HCT116 (cell line): ENCODE results near the gene MICAL3. TPM values are rescaled to one million over a fixed set of nuclear protein-coding genes. Genes with fewer than 3 reads are reported as not detected.

Experiments
- ATAC-seq: fragments of 200-7000 bp; cut with Tn5 transposase; 2 replicates; pipeline ENCODE4 v1.9.1; 2020; ENCODE audit warnings: mild to moderate bottlenecking, moderate library complexity
- BruUV-seq: library from RNA; stranded (reverse); fragments of 400-500 nt; replicated peaks from 2 replicates; lab custom pipeline; 2021; lab: Mats Ljungman, UMichigan
- CTCF ChIA-PET: fragments of 300-600 bp; sonication (Branson Sonifier 250); formaldehyde crosslinking; loops from one replicate; lab custom pipeline; 2021; ENCODE audit warnings: antibody characterized with exemption; lab: Charles Lee
- POLR2A ChIA-PET: fragments of 300-600, 350-600 bp; sonication (Branson Sonifier 250); formaldehyde crosslinking; loops from one replicate; lab custom pipeline; 2021; ENCODE audit warnings: antibody characterized with exemption; lab: Charles Lee
- RAD21 ChIA-PET, 2 experiments: fragments of 300-600 bp; sonication (Branson Sonifier 250); formaldehyde crosslinking; loops; one replicate each; lab custom pipeline; 2023; ENCODE audit warnings: low total read pairs in 2 of 2; ENCODE audit not compliant: uncharacterized antibody in 2 of 2, unreplicated experiment in 2 of 2, low non-redundant PET in 1 of 2; lab: Charles Lee
- DNase-seq: peaks from one replicate; pipeline ENCODE4 v3.0.0-alpha.2; 2010; ENCODE audit warnings: low read depth, low spot score
- H2AFZ ChIP-seq: fragments of 200-600 bp; shearing (Covaris generic), sonication (generic); 2 replicates; pipeline ENCODE4 v1.6.1; 2017; ENCODE audit warnings: low read depth, mixed run types, mixed read lengths, antibody characterized with exemption, low read length; ENCODE audit not compliant: poor library complexity, severe bottlenecking
- H3K27ac ChIP-seq: 2 replicates; pipeline ENCODE4 v1.5.1; 2012; ENCODE audit warnings: low read depth, low read length
- H3K27me3 ChIP-seq: fragments of 200-600 bp; sonication (generic); 2 replicates; pipeline ENCODE4 v1.6.1; 2016; ENCODE audit warnings: mixed run types, low read length, mixed read lengths; ENCODE audit not compliant: insufficient read depth
- H3K36me3 ChIP-seq, 2 experiments: fragments of 200-500 bp in 1 of 2; fragments of 200-600 bp in 1 of 2; sonication (Bioruptor generic) in 1 of 2; sonication (generic) in 1 of 2; 2 replicates each; pipeline versions ENCODE4 v1.5.1 to v1.6.1; 2014 to 2016; ENCODE audit warnings: low read length in 2 of 2, inconsistent platforms in 1 of 2, mixed read lengths in 1 of 2, mixed run types in 1 of 2; ENCODE audit not compliant: insufficient read depth in 2 of 2, control insufficient read depth in 1 of 2
- H3K4me1 ChIP-seq, 2 experiments: fragments of 200-600 bp in 1 of 2; sonication (generic) in 1 of 2; 2 replicates each; pipeline versions ENCODE4 v1.5.1 to v1.6.1; 2012 to 2017; ENCODE audit warnings: low read length in 2 of 2, inconsistent platforms in 1 of 2, mild to moderate bottlenecking in 1 of 2, mixed read lengths in 1 of 2, mixed run types in 1 of 2, moderate library complexity in 1 of 2; ENCODE audit not compliant: insufficient read depth in 2 of 2, control insufficient read depth in 1 of 2
- H3K4me2 ChIP-seq: fragments of 200-600 bp; sonication (generic); 2 replicates; pipeline ENCODE4 v1.6.1; 2017; ENCODE audit warnings: mixed run types, low read length, mixed read lengths
- H3K4me3 ChIP-seq, 2 experiments: fragments of 200-600 bp in 1 of 2; sonication (generic) in 1 of 2; replicated peaks in 1 of 2; 2 replicates each; pipeline ENCODE4 v1.5.1; 2011 to 2016; ENCODE audit warnings: low read length in 2 of 2, control low read depth in 1 of 2, low read depth in 1 of 2, mild to moderate bottlenecking in 1 of 2, mixed read lengths in 1 of 2, mixed run types in 1 of 2
- H3K79me2 ChIP-seq: fragments of 200-600 bp; sonication (generic); 2 replicates; pipeline ENCODE4 v1.6.1; 2017; ENCODE audit warnings: mild to moderate bottlenecking, mixed run types, low read length, moderate library complexity, mixed read lengths; ENCODE audit not compliant: insufficient read depth
- H3K9ac ChIP-seq: fragments of 200-600 bp; sonication (generic); 2 replicates; pipeline ENCODE4 v1.6.1; 2016; ENCODE audit warnings: low read length, mixed read lengths
- H3K9me2 ChIP-seq: fragments of 200-600 bp; sonication (generic), shearing (Covaris generic); 2 replicates; pipeline ENCODE4 v1.6.1; 2017; ENCODE audit warnings: mixed run types, mild to moderate bottlenecking, moderate library complexity; ENCODE audit not compliant: insufficient read depth
- H3K9me3 ChIP-seq, 2 experiments: fragments of 200-500 bp in 1 of 2; fragments of 200-600 bp in 1 of 2; sonication (Bioruptor generic) in 1 of 2; sonication (generic) in 1 of 2; 2 replicates each; pipeline ENCODE4 v1.6.1; 2014 to 2017; ENCODE audit warnings: low read length in 2 of 2, mixed read lengths in 2 of 2, inconsistent platforms in 1 of 2, low read depth in 1 of 2, mild to moderate bottlenecking in 1 of 2, mixed run types in 1 of 2, moderate library complexity in 1 of 2; ENCODE audit not compliant: control insufficient read depth in 1 of 2, insufficient read depth in 1 of 2
- H4K20me1 ChIP-seq: fragments of 200-600 bp; sonication (generic), shearing (Covaris generic); 2 replicates; pipeline ENCODE4 v1.6.1; 2017; ENCODE audit warnings: mixed run types, mild to moderate bottlenecking, moderate library complexity; ENCODE audit not compliant: insufficient read depth
- ATF3 ChIP-seq: IDR thresholded peaks from 2 replicates; pipeline ENCODE4 v1.6.1; 2012
- CEBPB ChIP-seq: IDR thresholded peaks from 2 replicates; pipeline ENCODE4 v1.6.1; 2012; ENCODE audit warnings: low read depth
- EGR1 ChIP-seq: IDR thresholded peaks from 2 replicates; pipeline ENCODE4 v1.6.1; 2012; ENCODE audit warnings: low read depth
- ELF1 ChIP-seq: IDR thresholded peaks from 2 replicates; pipeline ENCODE4 v1.6.1; 2012; ENCODE audit warnings: low read depth, borderline replicate concordance
- EZH2phosphoT487 ChIP-seq: fragments of 200-600 bp; IDR thresholded peaks from 2 replicates; pipeline ENCODE4 v1.6.1; 2018; ENCODE audit warnings: antibody characterized with exemption, borderline replicate concordance
- JUND ChIP-seq: IDR thresholded peaks from 2 replicates; pipeline ENCODE4 v1.6.1; 2012
- POLR2A ChIP-seq: IDR thresholded peaks from 2 replicates; pipeline ENCODE4 v1.7.0; 2011; ENCODE audit warnings: borderline replicate concordance; ENCODE audit not compliant: insufficient read depth, insufficient read length; ENCODE audit errors: extremely low read depth
- RAD21 ChIP-seq: IDR thresholded peaks from 2 replicates; pipeline ENCODE4 v1.6.1; 2012; ENCODE audit warnings: low read depth, mild to moderate bottlenecking
- SIN3A ChIP-seq: IDR thresholded peaks from 2 replicates; pipeline ENCODE4 v1.6.1; 2012; ENCODE audit warnings: low read depth
- SP1 ChIP-seq: IDR thresholded peaks from 2 replicates; pipeline ENCODE4 v1.6.1; 2012; ENCODE audit warnings: low read depth
- SRF ChIP-seq: IDR thresholded peaks from 2 replicates; pipeline ENCODE4 v1.6.1; 2012; ENCODE audit warnings: low read depth
- TCF7L2 ChIP-seq: IDR thresholded peaks from 2 replicates; pipeline ENCODE4 v1.7.0; 2011; ENCODE audit warnings: borderline replicate concordance, inconsistent platforms; ENCODE audit not compliant: insufficient read depth, insufficient read length; ENCODE audit errors: extremely low read depth
- YY1 ChIP-seq: IDR thresholded peaks from 2 replicates; pipeline ENCODE4 v1.6.1; 2011; ENCODE audit warnings: low read length, low read depth, moderate library complexity, mild to moderate bottlenecking; ENCODE audit not compliant: insufficient replicate concordance; ENCODE audit errors: extremely low read depth
- ZFX ChIP-seq: fragments of 450-650 bp; IDR thresholded peaks from 2 replicates; pipeline ENCODE4 v1.6.1; 2017
- intact Hi-C: fragments of 100-400 bp; cut with micrococcal nuclease; formaldehyde crosslinking; loops from 2 replicates; pipeline ENCODE4 v1.10.0; 2022
- total RNA-seq: library from RNA; stranded (reverse); gene quantifications from one replicate; pipeline ENCODE4 v1.2.1, GENCODE V29; 2021; ENCODE audit not compliant: unreplicated experiment
- TF ChIP-seq, protein P1 (sequence below): IDR thresholded peaks from 2 replicates; pipeline ENCODE4 v1.6.1; 2012; ENCODE audit warnings: low read depth
- TF ChIP-seq, protein P2 (sequence below), 3 experiments: fragments of 200-600 bp in 1 of 3; sonication (generic) in 1 of 3; IDR thresholded peaks in 2 of 3; conservative IDR thresholded peaks in 1 of 3; 2 replicates each; pipeline ENCODE4 v1.5.1; 2012 to 2017; ENCODE audit warnings: low read depth in 2 of 3, low read length in 2 of 3, antibody characterized with exemption in 1 of 3, borderline replicate concordance in 1 of 3, control low read depth in 1 of 3, mild to moderate bottlenecking in 1 of 3, mixed read lengths in 1 of 3, mixed run types in 1 of 3, moderate library complexity in 1 of 3; ENCODE audit not compliant: insufficient read depth in 1 of 3
- TF ChIP-seq, protein P3 (sequence below): IDR thresholded peaks from 2 replicates; pipeline ENCODE4 v1.6.1; 2011; ENCODE audit warnings: mild to moderate bottlenecking, low read length, moderate library complexity; ENCODE audit not compliant: insufficient replicate concordance; ENCODE audit errors: extremely low read depth

The MICAL3 gene
- total RNA-seq, 1 experiment from 2014 or later: 30.8 TPM

GRCh38 chr22:17903564-17904295 is 120.6 kb downstream of the MICAL3 start (continued):
- no peak for TF ChIP-seq CEBPB
- no peak for TF ChIP-seq JUND
- TF ChIP-seq ZFX: no peak
- TF ChIP-seq, protein P1, sequence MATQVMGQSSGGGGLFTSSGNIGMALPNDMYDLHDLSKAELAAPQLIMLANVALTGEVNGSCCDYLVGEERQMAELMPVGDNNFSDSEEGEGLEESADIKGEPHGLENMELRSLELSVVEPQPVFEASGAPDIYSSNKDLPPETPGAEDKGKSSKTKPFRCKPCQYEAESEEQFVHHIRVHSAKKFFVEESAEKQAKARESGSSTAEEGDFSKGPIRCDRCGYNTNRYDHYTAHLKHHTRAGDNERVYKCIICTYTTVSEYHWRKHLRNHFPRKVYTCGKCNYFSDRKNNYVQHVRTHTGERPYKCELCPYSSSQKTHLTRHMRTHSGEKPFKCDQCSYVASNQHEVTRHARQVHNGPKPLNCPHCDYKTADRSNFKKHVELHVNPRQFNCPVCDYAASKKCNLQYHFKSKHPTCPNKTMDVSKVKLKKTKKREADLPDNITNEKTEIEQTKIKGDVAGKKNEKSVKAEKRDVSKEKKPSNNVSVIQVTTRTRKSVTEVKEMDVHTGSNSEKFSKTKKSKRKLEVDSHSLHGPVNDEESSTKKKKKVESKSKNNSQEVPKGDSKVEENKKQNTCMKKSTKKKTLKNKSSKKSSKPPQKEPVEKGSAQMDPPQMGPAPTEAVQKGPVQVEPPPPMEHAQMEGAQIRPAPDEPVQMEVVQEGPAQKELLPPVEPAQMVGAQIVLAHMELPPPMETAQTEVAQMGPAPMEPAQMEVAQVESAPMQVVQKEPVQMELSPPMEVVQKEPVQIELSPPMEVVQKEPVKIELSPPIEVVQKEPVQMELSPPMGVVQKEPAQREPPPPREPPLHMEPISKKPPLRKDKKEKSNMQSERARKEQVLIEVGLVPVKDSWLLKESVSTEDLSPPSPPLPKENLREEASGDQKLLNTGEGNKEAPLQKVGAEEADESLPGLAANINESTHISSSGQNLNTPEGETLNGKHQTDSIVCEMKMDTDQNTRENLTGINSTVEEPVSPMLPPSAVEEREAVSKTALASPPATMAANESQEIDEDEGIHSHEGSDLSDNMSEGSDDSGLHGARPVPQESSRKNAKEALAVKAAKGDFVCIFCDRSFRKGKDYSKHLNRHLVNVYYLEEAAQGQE: no peak
- no peak for TF ChIP-seq TCF7L2
- TF ChIP-seq ATF3: no peak

DNA sequence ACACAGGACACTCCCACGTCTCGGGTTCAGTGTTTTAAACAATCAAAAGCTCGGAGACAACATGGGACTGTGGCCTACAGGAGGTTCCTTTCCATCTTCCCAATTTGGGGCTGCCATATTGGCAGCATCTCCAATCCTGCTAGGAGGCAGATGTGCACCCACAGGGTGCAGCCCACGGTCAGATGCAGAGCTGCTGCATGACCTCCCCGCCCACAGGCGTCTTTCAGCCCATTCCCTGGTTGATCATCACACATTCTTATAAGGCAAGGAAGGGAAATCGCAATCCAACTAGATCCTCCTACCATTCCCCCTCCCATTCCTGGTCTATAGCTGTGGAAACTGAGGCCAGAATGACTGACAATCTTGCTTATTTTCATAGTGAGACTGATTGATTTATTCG is 121.4 kb downstream of the MICAL3 start:
- no peaks in the 10 kb centered on the region for H3K27me3 ChIP-seq
- H3K4me3 ChIP-seq: no peak overlapping the region
- peaks cover 7% of the 10 kb centered on the region for H3K79me2 ChIP-seq
- H3K9me2 ChIP-seq: no peaks in the 10 kb centered on the region
- H3K4me2 ChIP-seq: no peak overlapping the region
- no peaks in the 10 kb centered on the region for H3K9me3 ChIP-seq
- DNase-seq (no peak), ATAC-seq (no peak)
- intact Hi-C loops: no loop called here
- no peaks in the 10 kb centered on the region for H4K20me1 ChIP-seq
- no peak overlapping the region for H3K9ac ChIP-seq
- TF ChIP-seq YY1 (no peak), SRF (no peak), CEBPB (no peak), SP1 (no peak), POLR2A (no peak), EZH2phosphoT487 (no peak), EGR1 (no peak), SIN3A (no peak), ATF3 (no peak), ELF1 (no peak), ZFX (no peak), RAD21 (no peak)
- TF ChIP-seq, protein P2, sequence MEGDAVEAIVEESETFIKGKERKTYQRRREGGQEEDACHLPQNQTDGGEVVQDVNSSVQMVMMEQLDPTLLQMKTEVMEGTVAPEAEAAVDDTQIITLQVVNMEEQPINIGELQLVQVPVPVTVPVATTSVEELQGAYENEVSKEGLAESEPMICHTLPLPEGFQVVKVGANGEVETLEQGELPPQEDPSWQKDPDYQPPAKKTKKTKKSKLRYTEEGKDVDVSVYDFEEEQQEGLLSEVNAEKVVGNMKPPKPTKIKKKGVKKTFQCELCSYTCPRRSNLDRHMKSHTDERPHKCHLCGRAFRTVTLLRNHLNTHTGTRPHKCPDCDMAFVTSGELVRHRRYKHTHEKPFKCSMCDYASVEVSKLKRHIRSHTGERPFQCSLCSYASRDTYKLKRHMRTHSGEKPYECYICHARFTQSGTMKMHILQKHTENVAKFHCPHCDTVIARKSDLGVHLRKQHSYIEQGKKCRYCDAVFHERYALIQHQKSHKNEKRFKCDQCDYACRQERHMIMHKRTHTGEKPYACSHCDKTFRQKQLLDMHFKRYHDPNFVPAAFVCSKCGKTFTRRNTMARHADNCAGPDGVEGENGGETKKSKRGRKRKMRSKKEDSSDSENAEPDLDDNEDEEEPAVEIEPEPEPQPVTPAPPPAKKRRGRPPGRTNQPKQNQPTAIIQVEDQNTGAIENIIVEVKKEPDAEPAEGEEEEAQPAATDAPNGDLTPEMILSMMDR (IDR thresholded peaks at IDR 0.05 in 2 of 3, conservative IDR thresholded peaks at IDR 0.05 in 1 of 3; ENCODE audit: borderline replicate concordance in 1 of 3, insufficient read depth in 1 of 3, low read depth in 2 of 3, low read length in 2 of 3): no peak
- TF ChIP-seq, protein P3, sequence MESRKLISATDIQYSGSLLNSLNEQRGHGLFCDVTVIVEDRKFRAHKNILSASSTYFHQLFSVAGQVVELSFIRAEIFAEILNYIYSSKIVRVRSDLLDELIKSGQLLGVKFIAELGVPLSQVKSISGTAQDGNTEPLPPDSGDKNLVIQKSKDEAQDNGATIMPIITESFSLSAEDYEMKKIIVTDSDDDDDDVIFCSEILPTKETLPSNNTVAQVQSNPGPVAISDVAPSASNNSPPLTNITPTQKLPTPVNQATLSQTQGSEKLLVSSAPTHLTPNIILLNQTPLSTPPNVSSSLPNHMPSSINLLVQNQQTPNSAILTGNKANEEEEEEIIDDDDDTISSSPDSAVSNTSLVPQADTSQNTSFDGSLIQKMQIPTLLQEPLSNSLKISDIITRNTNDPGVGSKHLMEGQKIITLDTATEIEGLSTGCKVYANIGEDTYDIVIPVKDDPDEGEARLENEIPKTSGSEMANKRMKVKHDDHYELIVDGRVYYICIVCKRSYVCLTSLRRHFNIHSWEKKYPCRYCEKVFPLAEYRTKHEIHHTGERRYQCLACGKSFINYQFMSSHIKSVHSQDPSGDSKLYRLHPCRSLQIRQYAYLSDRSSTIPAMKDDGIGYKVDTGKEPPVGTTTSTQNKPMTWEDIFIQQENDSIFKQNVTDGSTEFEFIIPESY: no peak
- H3K4me1 ChIP-seq: no peaks in the 10 kb centered on the region
- BruUV-seq: no TSS peak
- no peak overlapping the region for H3K27ac ChIP-seq
- H2AFZ ChIP-seq: no peak overlapping the region
- ChIA-PET CTCF (no interaction called here), POLR2A (no interaction called here), RAD21 (no interaction called here)
- H3K36me3 ChIP-seq: peaks cover 12 to 19% of the 10 kb centered on the region in 2 experiments; a peak in 3 of 4 replicates
